CD4-positive, alpha-beta T cell (primary cell): ENCODE measurements around the gene FLNC. TPM values are rescaled to one million over a fixed set of nuclear protein-coding genes. Genes with fewer than 3 reads are reported as not detected.

ENCODE experiments used
- ATAC-seq: fragments of 200-7000 bp; cut with Tn5 transposase; one replicate; pipeline ENCODE4 v1.10.0; 2022; ENCODE audit warnings: mild to moderate bottlenecking; ENCODE audit not compliant: poor library complexity
- CTCF ChIA-PET: fragments of 350-600 bp; sonication (Branson Sonifier 250); formaldehyde crosslinking; loops from one replicate; lab custom pipeline; 2021; ENCODE audit warnings: antibody characterized with exemption, inconsistent platforms; lab: Charles Lee
- POLR2A ChIA-PET: fragments of 350-600 bp; sonication (Branson Sonifier 250); formaldehyde crosslinking; loops from one replicate; lab custom pipeline; 2021; ENCODE audit warnings: antibody characterized with exemption, inconsistent platforms; lab: Charles Lee
- DNase-seq, 14 experiments: peaks; one replicate each; pipeline ENCODE4 v3.0.0-alpha.2; 2013 to 2020; ENCODE audit warnings: mixed read lengths in 2 of 14
- H3K27ac ChIP-seq, 2 donors: one replicate each; pipeline versions ENCODE4 v1.5.1 to v1.7.0; 2013; ENCODE audit warnings: low read length in 2 of 2, low read depth in 1 of 2, mild to moderate bottlenecking in 1 of 2
- H3K27me3 ChIP-seq, 2 experiments: 1 replicate in 1 of 2; 2 replicates in 1 of 2; pipeline versions ENCODE4 v1.6.1 to v1.7.0; 2013; ENCODE audit warnings: low read length in 2 of 2, control low read depth in 1 of 2, mild to moderate bottlenecking in 1 of 2, moderate library complexity in 1 of 2; ENCODE audit not compliant: insufficient read depth in 2 of 2, control insufficient read depth in 1 of 2
- H3K36me3 ChIP-seq: one replicate; pipeline ENCODE4 v1.6.1; 2013; ENCODE audit warnings: low read length, control low read depth; ENCODE audit not compliant: insufficient read depth
- H3K4me1 ChIP-seq: one replicate; pipeline ENCODE4 v1.6.1; 2013; ENCODE audit warnings: low read length, control low read depth; ENCODE audit not compliant: insufficient read depth
- H3K4me3 ChIP-seq: one replicate; pipeline ENCODE4 v1.5.1; 2013; ENCODE audit warnings: mild to moderate bottlenecking, low read length, moderate library complexity
- H3K9me3 ChIP-seq, 2 experiments: 1 replicate in 1 of 2; 2 replicates in 1 of 2; pipeline versions ENCODE4 v1.6.1 to v1.7.0; 2013; ENCODE audit warnings: low read length in 2 of 2, mild to moderate bottlenecking in 2 of 2, control low read depth in 1 of 2, moderate library complexity in 1 of 2; ENCODE audit not compliant: control insufficient read depth in 1 of 2, insufficient read depth in 1 of 2
- H3K27ac Mint-ChIP-seq: one replicate; pipeline ENCODE4 v1.8.0; 2020; ENCODE audit warnings: mixed read lengths
- H3K27me3 Mint-ChIP-seq: one replicate; pipeline ENCODE4 v1.8.0; 2021; ENCODE audit warnings: mixed read lengths
- H3K36me3 Mint-ChIP-seq: one replicate; pipeline ENCODE4 v1.8.0; 2021; ENCODE audit warnings: low read depth, mixed read lengths
- H3K4me1 Mint-ChIP-seq: one replicate; pipeline ENCODE4 v1.8.0; 2021; ENCODE audit warnings: low read depth, mixed read lengths
- H3K4me3 Mint-ChIP-seq: one replicate; pipeline ENCODE4 v1.8.0; 2020; ENCODE audit warnings: mild to moderate bottlenecking, mixed read lengths
- H3K9me3 Mint-ChIP-seq: one replicate; pipeline ENCODE4 v1.8.0; 2020; ENCODE audit warnings: mixed read lengths
- CTCF ChIP-seq: fragments of 200-600 bp; IDR thresholded peaks from one replicate; pipeline ENCODE4 v1.8.0; 2022; ENCODE audit warnings: antibody characterized with exemption, mild to moderate bottlenecking
- intact Hi-C, 2 experiments: fragments of 100-400 bp; cut with DNase I in 1 of 2; cut with micrococcal nuclease in 1 of 2; formaldehyde crosslinking; loops; one replicate each; pipeline versions ENCODE4 v1.15.1 to v1.9.0; 2023 to 2025; cut with DNase I, micrococcal nuclease
- total RNA-seq, 174 experiments: library from RNA in 2 of 174; stranded (reverse) in 2 of 174; gene quantifications; one replicate each; pipeline ENCODE4 v1.2.3 and lab custom pipeline; 2021 to 2026

Gene FLNC
- total RNA-seq, 2 experiments from 2014 or later, result 0.06 to 0.08 TPM

- H3K36me3 ChIP-seq, result no peaks in the 10 kb centered on the region
- ChIA-PET POLR2A (no interaction called here), CTCF (no interaction called here)
- no peak overlapping the region for H3K4me3 ChIP-seq
- DNase-seq (no peak), ATAC-seq (no peak)
- Mint-ChIP-seq H3K36me3 (no peaks in the 10 kb centered on the region), H3K9me3 (no peaks in the 10 kb centered on the region), H3K4me3 (no peak overlapping the region), H3K27ac (no peak overlapping the region), H3K4me1 (no peaks in the 10 kb centered on the region), H3K27me3 (no peaks in the 10 kb centered on the region)
- intact Hi-C loops, result no loop called here
- no peak overlapping the region for H3K27ac ChIP-seq
- peaks cover 9% of the 10 kb centered on the region for H3K4me1 ChIP-seq
- no peak for TF ChIP-seq CTCF
- H3K9me3 ChIP-seq, result no peaks in the 10 kb centered on the region
- H3K27me3 ChIP-seq, result no peaks in the 10 kb centered on the region
These were observed 15.3 kb downstream of the FLNC start for GRCh38 chr7:128845475-128845874.

DNA sequence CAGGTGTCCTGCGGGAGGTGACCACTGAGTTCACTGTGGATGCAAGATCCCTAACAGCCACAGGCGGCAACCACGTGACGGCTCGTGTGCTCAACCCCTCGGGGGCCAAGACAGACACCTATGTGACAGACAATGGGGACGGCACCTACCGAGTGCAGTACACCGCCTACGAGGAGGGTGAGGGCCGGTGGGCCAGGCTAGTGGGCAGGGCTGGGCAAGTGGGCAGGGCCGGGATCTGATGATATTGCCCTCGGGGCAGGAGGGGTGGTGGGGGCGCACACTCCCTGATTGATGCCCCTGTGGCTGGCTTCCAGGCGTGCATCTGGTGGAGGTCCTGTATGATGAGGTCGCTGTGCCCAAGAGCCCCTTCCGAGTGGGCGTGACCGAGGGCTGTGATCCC is 15.8 kb downstream of the FLNC start:
- Mint-ChIP-seq H3K4me3 (no peak overlapping the region), H3K27me3 (no peaks in the 10 kb centered on the region), H3K4me1 (no peaks in the 10 kb centered on the region), H3K27ac (no peak overlapping the region), H3K9me3 (no peaks in the 10 kb centered on the region), H3K36me3 (no peaks in the 10 kb centered on the region)
- no peaks in the 10 kb centered on the region for H3K27me3 ChIP-seq
- no peak for TF ChIP-seq CTCF
- ChIA-PET POLR2A (no interaction called here), CTCF (no interaction called here)
- DNase-seq (no peak), ATAC-seq (no peak)
- intact Hi-C loops, result no loop called here
- H3K9me3 ChIP-seq, result no peaks in the 10 kb centered on the region
- H3K36me3 ChIP-seq, result no peaks in the 10 kb centered on the region
- H3K4me3 ChIP-seq, result no peak overlapping the region
- H3K4me1 ChIP-seq, result peaks cover 9% of the 10 kb centered on the region
- no peak overlapping the region for H3K27ac ChIP-seq

- CTCF ChIA-PET, result no interaction called here
- no peak for TF ChIP-seq CTCF
- no peak for DNase-seq
- Mint-ChIP-seq H3K27me3 (no peaks in the 10 kb centered on the region), H3K4me3 (no peak overlapping the region), H3K4me1 (no peaks in the 10 kb centered on the region), H3K27ac (no peak overlapping the region), H3K36me3 (no peaks in the 10 kb centered on the region), H3K9me3 (no peaks in the 10 kb centered on the region)
- Histone ChIP-seq H3K9me3 (no peaks in the 10 kb centered on the region), H3K4me1 (peaks cover 3% of the 10 kb centered on the region), H3K4me3 (no peak overlapping the region), H3K27me3 (no peaks in the 10 kb centered on the region), H3K27ac (no peak overlapping the region), H3K36me3 (no peaks in the 10 kb centered on the region)
- intact Hi-C loops, result no loop called here
- no peak for ATAC-seq
- POLR2A ChIA-PET, result no interaction called here
These were observed 16.7 kb downstream of the FLNC start for GRCh38 chr7:128846781-128847444.
